IPS-NIHi11 (cell line): ENCODE results near the gene RAC3.
"Not testable (repeated sequence)": the region's sequence is repeated elsewhere in the genome, so short reads cannot be mapped to it uniquely, and the experiment has no call there.

Source experiments
- DNase-seq: peaks from one replicate; pipeline ENCODE4 v3.0.0; 2012; ENCODE audit warnings: mixed read lengths, low spot score

The RAC3 gene

GRCh38 chr17:82023447-82024241 is 7.8 kb upstream of the RAC3 start:
- DNase-seq = peak; percentile 45

- no peak for DNase-seq
Observed at GRCh38 chr17:82024859-82025258, 6.6 kb upstream of the RAC3 start.

- DNase-seq = no peak
Observed at GRCh38 chr17:82025401-82026107, 5.9 kb upstream of the RAC3 start.

GRCh38 chr17:82028246-82028645 is 3.2 kb upstream of the RAC3 start:
- no peak for DNase-seq

- DNase-seq = no peak
Observed at GRCh38 chr17:82028966-82029365, 2.5 kb upstream of the RAC3 start.

DNA sequence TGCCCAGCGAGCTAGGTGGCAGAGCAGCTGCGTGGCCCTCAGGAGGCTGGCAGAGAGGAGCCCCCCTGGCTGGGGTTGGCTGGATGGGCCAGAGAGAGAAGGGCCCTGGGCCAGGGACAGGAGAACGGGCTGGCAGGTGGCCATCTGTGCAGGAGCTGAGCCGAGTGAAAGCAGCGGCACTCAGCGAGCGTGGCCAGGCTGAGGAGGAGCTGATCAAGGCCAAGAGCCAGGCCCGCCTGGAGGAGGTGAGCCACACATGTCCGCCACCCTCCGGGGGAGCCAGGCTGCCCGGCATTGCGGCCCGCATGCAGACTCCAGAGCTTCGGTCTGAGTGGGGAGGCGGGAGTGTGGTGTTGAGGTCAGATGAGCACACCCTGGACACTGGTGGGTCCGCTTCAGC is 2.1 kb upstream of the RAC3 start:
- no peak for DNase-seq

- DNase-seq = no peak
Observed at GRCh38 chr17:82029990-82030469, 1.4 kb upstream of the RAC3 start.

DNA sequence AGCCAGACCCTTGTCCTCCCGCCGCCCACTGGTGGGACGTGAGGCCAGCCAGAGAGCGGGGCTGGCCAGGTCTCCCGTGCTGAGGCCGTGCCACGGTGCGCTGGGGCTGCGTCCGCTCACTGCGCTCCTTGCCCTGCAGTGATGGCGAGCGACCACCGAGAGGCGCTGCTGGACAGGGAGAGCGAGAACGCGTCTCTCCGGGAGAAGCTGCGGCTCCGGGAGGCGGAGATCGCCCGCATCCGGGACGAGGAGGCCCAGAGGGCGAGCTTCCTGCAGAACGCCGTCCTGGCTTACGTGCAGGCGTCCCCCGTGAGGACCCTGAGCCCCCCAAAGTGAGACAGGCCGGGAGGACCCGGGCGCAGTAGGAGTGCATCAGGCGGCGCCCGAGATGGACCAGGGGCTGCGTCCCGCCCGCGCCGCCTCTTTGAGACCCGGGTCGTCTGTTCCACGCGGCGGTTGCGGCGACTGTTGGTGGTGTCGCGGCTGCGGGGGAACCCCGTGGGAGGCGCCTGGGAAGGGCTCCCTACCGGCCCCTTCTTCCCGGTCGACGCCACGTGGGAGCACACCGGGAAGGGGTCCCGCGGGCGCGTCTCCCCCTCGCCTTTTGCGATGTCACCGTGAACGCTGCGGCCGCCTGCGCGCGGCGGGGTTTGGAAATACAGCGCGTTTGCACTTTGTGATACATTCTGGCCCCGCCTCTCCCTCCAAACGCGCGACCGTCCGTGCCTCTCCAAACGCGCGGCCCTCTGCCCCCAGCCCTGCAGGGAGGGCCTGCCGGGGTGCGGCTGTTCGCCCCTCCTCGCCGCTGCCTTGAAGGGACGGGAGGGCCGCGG is 792 bp upstream of the RAC3 start:
- DNase-seq = peak; percentile 89

DNA sequence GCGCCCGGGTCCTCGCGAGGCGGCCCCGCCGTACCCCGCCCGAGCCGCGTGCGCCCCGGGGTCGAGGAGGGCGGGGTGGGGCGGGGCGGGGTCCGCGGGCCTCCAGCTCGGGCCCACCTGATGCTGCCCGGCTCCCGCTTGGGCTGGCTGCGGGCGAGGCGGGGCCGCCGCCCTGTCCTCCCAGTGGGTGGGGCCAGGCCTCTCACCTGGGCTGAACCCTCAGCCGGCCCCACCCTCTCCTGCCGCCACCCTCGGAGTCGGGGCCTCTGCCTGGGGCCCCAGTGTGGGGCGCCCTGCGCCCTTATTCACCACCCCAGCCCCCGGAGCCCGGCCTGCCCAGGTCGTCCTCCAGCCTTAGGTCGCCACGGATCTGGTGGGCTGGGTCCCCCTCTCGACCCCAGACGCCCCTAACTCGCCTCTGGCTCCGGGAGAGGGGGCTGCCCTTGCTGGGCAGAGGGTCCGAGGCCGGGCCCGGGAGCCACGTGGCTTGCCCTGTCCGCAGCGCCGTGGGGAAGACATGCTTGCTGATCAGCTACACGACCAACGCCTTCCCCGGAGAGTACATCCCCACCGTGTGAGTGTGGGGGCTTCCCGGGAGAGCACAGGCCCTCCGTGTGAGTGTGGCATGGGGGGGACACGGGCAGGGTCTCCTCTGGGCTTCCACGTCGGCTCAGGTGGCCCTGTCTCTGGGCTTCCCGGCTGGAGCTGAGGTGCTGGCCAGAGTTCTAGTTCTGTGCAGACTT is 578 bp downstream of the RAC3 start:
- DNase-seq = peak; percentile 76

DNA sequence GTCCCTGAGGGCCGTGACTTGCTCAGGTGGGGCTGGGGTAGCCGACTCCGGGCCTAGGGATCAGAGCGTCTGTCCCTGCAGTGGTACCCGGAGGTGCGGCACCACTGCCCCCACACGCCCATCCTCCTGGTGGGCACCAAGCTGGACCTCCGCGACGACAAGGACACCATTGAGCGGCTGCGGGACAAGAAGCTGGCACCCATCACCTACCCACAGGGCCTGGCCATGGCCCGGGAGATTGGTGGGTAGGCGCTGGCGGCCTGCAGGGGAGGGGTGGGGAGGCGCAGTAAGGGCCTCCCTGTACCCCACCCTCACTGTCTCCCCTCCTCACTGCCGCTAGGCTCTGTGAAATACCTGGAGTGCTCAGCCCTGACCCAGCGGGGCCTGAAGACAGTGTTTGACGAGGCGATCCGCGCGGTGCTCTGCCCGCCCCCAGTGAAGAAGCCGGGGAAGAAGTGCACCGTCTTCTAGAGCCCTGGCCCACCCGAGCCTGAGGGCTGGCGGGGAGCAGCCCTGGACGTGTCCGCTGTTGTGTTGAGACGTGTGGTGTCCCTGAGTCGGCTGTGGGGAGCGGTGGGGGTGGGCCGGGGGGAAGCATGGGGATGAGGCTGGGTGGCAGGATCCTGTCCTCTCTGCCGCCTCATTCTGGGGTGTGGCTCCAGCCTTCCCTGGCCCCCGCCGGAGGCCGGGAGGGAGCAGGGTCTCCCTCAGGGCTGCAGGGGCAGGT is 2.0 kb downstream of the RAC3 start:
- no peak for DNase-seq

- DNase-seq = no peak
Observed at GRCh38 chr17:82034371-82035011, 3.0 kb downstream of the RAC3 start.

DNA sequence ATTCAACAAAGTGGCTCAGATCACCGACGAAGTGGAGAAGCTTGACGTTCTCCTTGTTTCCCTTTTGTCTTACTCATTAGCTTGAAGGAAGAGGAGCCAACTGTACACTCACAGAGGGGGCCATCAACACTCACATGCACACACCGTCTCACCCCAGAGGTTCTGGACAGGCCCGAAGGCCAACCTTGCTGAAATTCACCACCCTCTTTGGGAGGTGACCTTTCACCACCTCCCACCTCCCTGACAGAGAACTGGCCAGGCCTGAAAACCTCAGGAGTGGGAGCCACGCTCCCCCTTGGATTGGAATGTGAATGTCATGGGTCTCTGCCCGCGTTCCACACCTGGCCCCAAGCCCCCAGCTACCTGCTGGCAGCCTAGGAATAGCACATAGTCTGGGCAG is 4.0 kb downstream of the RAC3 start:
- no peak for DNase-seq

GRCh38 chr17:82035956-82036633 is 4.6 kb downstream of the RAC3 start:
- DNase-seq = no peak

DNA sequence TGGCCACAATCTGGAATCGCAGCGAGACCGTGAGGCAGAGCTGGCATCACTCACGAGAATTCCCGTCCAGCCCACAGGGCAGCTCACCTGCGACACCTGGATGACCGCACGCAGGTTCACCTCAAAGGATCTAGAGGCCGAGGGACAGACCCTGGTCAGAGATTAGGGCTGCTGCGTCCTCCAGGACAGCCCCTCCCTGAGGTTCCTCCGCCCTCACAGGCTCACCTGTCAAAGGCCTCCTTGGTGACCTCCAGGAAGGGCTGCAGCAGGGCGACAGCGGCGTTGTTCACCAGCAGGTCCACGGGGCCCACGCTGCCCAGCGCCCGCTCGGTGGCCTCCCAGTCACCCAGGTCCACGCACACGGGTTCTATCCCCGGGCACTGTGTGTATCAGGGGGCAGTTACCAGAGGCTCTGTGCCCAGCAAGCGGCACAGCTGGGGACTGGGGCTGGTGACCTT is 5.2 kb downstream of the RAC3 start:
- no peak for DNase-seq

GRCh38 chr17:82037092-82037888 is 5.8 kb downstream of the RAC3 start, which contains the start of gene DCXR:
Gene DCXR, minus strand, starts transcription at chr17:82037697. Its CDS starts 15 bp downstream, at chr17:82037682.
- DNase-seq = peak; percentile 97

DNA sequence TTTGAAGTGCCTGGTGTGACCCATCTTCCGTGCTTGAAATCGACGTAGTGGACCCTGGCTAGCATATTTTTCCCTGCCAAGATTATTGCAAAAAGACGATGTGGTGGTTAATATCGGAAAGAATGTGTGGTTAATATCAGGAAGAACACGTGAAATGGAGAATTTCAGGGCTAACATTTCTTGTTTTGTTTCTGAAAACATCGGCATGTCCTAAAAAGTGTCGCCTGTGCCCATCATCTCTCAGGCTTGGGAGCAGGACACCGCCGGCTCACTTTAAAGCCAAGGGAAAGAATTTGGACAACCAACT is 6.4 kb downstream of the RAC3 start:
- no peak for DNase-seq

DNA sequence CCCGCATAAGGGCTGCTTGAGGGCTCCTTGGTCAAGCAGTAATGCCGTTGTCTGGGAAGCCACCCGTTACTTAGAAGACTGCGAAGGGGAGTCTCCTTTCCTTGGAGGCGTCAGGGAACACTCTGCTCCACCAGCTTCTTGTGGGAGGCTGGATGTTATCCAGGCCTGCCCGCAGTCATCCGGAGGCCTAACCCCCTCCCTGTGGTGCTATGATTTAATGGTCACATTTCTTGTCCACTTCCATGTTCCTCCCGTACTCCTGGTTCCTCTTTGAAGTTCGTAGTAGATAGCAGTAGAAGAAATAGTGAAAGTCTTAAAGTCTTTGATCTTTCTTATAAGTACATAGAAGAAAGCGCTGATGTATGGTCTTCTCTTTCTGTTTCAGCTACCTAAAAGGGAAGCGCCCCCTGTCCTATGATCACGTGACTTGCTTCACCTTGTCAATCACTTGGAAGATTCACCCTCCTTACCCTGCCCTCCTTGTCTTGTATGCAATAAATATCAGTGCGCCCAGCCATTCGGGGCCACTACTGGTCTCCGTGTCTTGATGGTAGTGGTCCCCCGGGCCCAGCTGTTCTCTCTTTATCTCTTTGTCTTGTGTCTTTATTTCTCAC is 7.4 kb downstream of the RAC3 start:
- not testable (repeated sequence) for DNase-seq

DNA sequence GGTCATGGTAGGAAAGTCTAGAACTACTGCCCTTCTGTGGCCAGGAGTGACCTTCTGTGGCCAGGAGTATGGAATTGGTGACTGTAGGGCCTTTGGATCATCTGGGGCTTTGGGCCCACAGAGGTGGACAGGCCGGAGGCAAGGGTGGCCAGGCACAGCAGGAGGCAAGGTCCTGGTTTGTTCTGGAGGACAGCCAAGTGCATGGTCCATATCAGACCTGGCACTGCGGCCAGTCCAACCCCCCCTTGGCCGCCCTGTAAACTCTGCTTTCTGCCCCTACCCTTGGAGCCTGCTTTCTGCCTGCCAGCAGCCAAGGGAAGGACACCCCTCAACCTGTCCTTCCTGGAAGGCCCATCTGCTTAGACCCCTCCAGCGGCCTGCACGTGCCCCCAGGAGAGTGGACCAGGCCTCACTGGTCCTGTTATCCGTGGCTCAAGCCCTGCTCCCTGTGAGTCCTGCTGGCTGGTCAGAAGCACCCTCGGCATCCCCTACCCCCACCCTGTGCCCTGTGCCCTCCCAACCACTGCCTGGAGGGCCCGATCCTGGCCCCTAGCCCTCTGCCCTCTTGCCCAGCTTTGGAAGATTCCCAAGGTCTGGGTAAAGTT is 8.3 kb downstream of the RAC3 start:
- no peak for DNase-seq
